ENCODE results near the gene TPK1. TPM values are rescaled to one million over a fixed set of nuclear protein-coding genes. Genes with fewer than 3 reads are reported as not detected.
"Not testable (repeated sequence)": the region's sequence is repeated elsewhere in the genome, so short reads cannot be mapped to it uniquely, and the experiment has no call there.

Gene TPK1
- total RNA-seq, 1 donor from 2014 or later: 1.7 TPM

GRCh38 chr7:144588559-144589051 lies 247.2 kb downstream of the TPK1 start:
- Histone ChIP-seq H3K27ac (no peak overlapping the region), H3K27me3 (no peaks in the 10 kb centered on the region), H3K36me3 (no peaks in the 10 kb centered on the region), H3K4me1 (no peaks in the 10 kb centered on the region), H3K9me3 (no peaks in the 10 kb centered on the region), H3K4me3 (no peak overlapping the region)
- intact Hi-C loops (cut with DNase I): no loop called here
- TF ChIP-seq POLR2A (IDR thresholded peaks at IDR 0.05) (no peak), POLR2AphosphoS5 (IDR thresholded peaks at IDR 0.05; ENCODE audit: insufficient read depth in 1 of 2, low read depth in 1 of 2) (no peak), CTCF (IDR thresholded peaks at IDR 0.05) (no peak)
- DNase-seq (ENCODE audit: extremely low spot score in 2 of 2): no peak

- no peak overlapping the region for H3K27ac ChIP-seq
- H3K9me3 ChIP-seq: no peaks in the 10 kb centered on the region
- DNase-seq (ENCODE audit: extremely low spot score in 2 of 2): no peak
- TF ChIP-seq CTCF (IDR thresholded peaks at IDR 0.05): no peak
- no peak for TF ChIP-seq POLR2AphosphoS5 (IDR thresholded peaks at IDR 0.05; ENCODE audit: insufficient read depth in 1 of 2, low read depth in 1 of 2)
- TF ChIP-seq POLR2A (IDR thresholded peaks at IDR 0.05): no peak
- no peaks in the 10 kb centered on the region for H3K4me1 ChIP-seq
- no peaks in the 10 kb centered on the region for H3K27me3 ChIP-seq
- no peaks in the 10 kb centered on the region for H3K36me3 ChIP-seq
- no peak overlapping the region for H3K4me3 ChIP-seq
- intact Hi-C loops (cut with DNase I): no loop called here
Observed at GRCh38 chr7:144587701-144588100, 248.2 kb downstream of the TPK1 start.

- no peak for DNase-seq (ENCODE audit: extremely low spot score in 2 of 2)
- intact Hi-C loops (cut with DNase I): no loop called here
- Histone ChIP-seq H3K9me3 (no peaks in the 10 kb centered on the region), H3K36me3 (no peaks in the 10 kb centered on the region), H3K27ac (no peak overlapping the region), H3K27me3 (no peaks in the 10 kb centered on the region), H3K4me1 (no peaks in the 10 kb centered on the region), H3K4me3 (no peak overlapping the region)
- no peak for TF ChIP-seq POLR2AphosphoS5 (IDR thresholded peaks at IDR 0.05; ENCODE audit: insufficient read depth in 1 of 2, low read depth in 1 of 2)
- TF ChIP-seq POLR2A (IDR thresholded peaks at IDR 0.05): no peak
- no peak for TF ChIP-seq CTCF (IDR thresholded peaks at IDR 0.05)
Observed at GRCh38 chr7:144584726-144585125, 251.1 kb downstream of the TPK1 start.

GRCh38 chr7:144579687-144580086 lies 256.2 kb downstream of the TPK1 start:
- H3K27me3 ChIP-seq: no peaks in the 10 kb centered on the region
- H3K27ac ChIP-seq: no peak overlapping the region
- intact Hi-C loops (cut with DNase I): no loop called here
- H3K4me3 ChIP-seq: no peak overlapping the region
- no peaks in the 10 kb centered on the region for H3K9me3 ChIP-seq
- no peaks in the 10 kb centered on the region for H3K36me3 ChIP-seq
- H3K4me1 ChIP-seq: no peaks in the 10 kb centered on the region
- no peak for DNase-seq (ENCODE audit: extremely low spot score in 2 of 2)
- TF ChIP-seq CTCF (IDR thresholded peaks at IDR 0.05): no peak
- TF ChIP-seq POLR2A (IDR thresholded peaks at IDR 0.05): no peak
- no peak for TF ChIP-seq POLR2AphosphoS5 (IDR thresholded peaks at IDR 0.05; ENCODE audit: insufficient read depth in 1 of 2, low read depth in 1 of 2)

- DNase-seq (ENCODE audit: extremely low spot score in 2 of 2): no peak
- no peak overlapping the region for H3K4me3 ChIP-seq
- intact Hi-C loops (cut with DNase I): no loop called here
Observed at GRCh38 chr7:144575456-144575855, 260.4 kb downstream of the TPK1 start.

GRCh38 chr7:144574753-144575152 lies 261.1 kb downstream of the TPK1 start:
- H3K9me3 ChIP-seq; H3K4me1 ChIP-seq; H3K36me3 ChIP-seq; DNase-seq (ENCODE audit: extremely low spot score in 2 of 2); H3K27me3 ChIP-seq; H3K27ac ChIP-seq; intact Hi-C loops (cut with DNase I); H3K4me3 ChIP-seq: not testable (repeated sequence)

More at GRCh38 chr7:144575456-144575855, 260.4 kb downstream of the TPK1 start:
- no peaks in the 10 kb centered on the region for H3K9me3 ChIP-seq
- no peaks in the 10 kb centered on the region for H3K27me3 ChIP-seq
- no peaks in the 10 kb centered on the region for H3K4me1 ChIP-seq
- no peak overlapping the region for H3K27ac ChIP-seq
- H3K36me3 ChIP-seq: no peaks in the 10 kb centered on the region
- TF ChIP-seq POLR2A (IDR thresholded peaks at IDR 0.05): no peak
- no peak for TF ChIP-seq POLR2AphosphoS5 (IDR thresholded peaks at IDR 0.05; ENCODE audit: insufficient read depth in 1 of 2, low read depth in 1 of 2)
- TF ChIP-seq CTCF (IDR thresholded peaks at IDR 0.05): no peak

Measured in vagina (tissue), 2 donors.